Measurements from ENCODE around the gene DOCK4. TPM values are rescaled to one million over a fixed set of nuclear protein-coding genes. Genes with fewer than 3 reads are reported as not detected.

The DOCK4 gene
- total and polyA plus RNA-seq, 2 of the 8 experiments (the other 6 are each of a cell fraction or from before 2014, with no cell fraction given): 5.1 to 23.6 TPM

DNA sequence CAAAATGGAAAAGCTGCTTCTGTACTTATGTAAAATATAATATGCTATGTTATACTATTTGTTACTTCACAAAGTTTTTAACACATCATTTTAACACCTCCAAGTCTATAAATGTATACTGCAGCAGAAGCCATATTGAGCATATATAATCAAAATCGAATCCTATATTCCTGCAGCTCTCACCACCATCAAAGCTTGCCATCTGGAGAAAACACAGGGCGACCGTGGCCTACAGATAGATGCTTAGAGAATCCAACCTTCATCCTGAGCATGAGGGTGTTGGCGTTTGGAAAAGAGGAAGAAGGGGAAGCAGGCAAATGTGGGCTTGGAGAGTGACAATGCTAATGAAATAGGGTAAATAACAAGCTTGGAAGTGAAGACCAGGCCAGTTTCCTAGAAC, 385.2 kb downstream of the DOCK4 start (continued):
- TF ChIP-seq CHD7 (IDR thresholded peaks at IDR 0.05; ENCODE audit: insufficient replicate concordance, low read length) (no peak), YY1 (IDR thresholded peaks at IDR 0.05; ENCODE audit: low read depth, low read length) (no peak), GABPA (IDR thresholded peaks at IDR 0.05; ENCODE audit: borderline replicate concordance, insufficient read depth, low read length) (no peak), TCF12 (IDR thresholded peaks at IDR 0.05; ENCODE audit: low read depth, low read length) (no peak), TEAD4 (IDR thresholded peaks at IDR 0.05; ENCODE audit: low read depth, low read length) (no peak), BRCA1 (IDR thresholded peaks at IDR 0.05; ENCODE audit: low read depth, low read length) (no peak), GTF2F1 (IDR thresholded peaks at IDR 0.05; ENCODE audit: borderline replicate concordance, low read depth, low read length) (no peak), SAP30 (IDR thresholded peaks at IDR 0.05; ENCODE audit: insufficient read depth, insufficient replicate concordance, low read length) (no peak), SP4 (IDR thresholded peaks at IDR 0.05; ENCODE audit: low read length) (no peak), BCL11A (IDR thresholded peaks at IDR 0.05; ENCODE audit: low read depth in 2 of 2, low read length in 2 of 2) (no peak), TBP (IDR thresholded peaks at IDR 0.05; ENCODE audit: low read depth, low read length) (no peak), POLR2AphosphoS5 (IDR thresholded peaks at IDR 0.05; ENCODE audit: low read depth, low read length) (no peak), POLR2A (IDR thresholded peaks at IDR 0.05; ENCODE audit: control extremely low read depth in 1 of 2, low read depth in 2 of 2, low read length in 2 of 2) (no peak), CEBPB (IDR thresholded peaks at IDR 0.05; ENCODE audit: low read depth, low read length) (no peak)

Data from H1 (cell line).